Effector CD4-positive, alpha-beta T cell (primary cell): Measurements from ENCODE around the gene RAPGEF4.

Experiments
- DNase-seq: peaks from one replicate; pipeline ENCODE4 v3.0.0-alpha.2; 2020

The RAPGEF4 gene

DNA sequence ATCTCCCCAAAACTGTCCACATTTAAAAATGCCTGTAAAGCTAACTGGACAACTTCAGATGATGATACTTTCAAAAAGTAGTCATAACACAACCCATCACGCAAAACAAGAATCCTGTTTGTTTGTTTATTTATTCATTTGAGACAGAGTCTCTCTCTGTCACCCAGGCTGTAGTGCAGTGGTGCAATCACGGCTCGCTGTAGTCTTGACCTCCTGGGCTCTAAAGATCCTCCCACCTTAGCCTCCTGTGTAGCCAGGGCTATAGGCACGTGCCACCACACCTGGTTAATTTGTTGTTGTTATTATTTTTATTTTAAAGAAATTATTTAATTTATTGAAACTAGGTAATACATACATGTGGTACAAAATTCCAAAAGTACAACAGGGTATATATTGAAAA, 94.8 kb downstream of the RAPGEF4 start:
- DNase-seq, result no peak

DNA sequence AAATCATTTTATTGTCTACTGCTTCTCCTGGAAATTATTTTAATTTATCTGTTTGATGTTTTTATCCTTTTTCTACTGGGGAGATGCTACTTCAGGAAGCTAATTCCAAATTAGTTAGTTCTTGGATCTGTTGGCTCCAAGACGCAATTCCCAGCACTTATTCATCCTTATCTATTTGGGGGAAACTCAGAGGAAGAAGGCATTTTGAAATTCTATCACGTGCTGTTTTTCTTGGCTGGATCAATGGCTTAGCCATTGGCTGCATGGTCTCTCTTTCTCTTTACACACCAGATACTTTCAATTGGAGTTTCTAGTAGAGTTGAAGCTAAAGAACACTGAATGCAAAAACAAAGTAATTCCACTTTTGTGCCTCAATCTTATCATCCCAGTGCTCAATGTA, 98.3 kb downstream of the RAPGEF4 start:
- DNase-seq, result no peak

DNA sequence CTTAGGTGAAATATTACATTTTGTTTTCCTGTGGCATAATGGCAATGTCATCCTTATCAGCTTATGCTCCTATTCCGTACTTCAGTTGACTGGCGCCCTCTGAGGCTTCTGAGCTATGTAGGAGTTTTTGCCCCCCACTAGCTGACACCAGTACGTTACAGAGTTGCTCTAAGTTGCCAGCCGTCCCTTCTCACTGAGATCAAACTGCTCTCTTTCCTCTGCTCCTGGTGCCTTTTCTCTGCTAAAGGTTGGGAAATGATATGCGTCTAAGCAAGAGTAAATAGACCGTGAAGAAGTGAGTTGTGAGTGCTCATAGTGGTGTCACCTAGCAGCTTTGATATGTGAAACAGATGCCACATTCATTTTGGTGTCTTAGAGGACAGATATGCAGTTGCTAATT, 99.2 kb downstream of the RAPGEF4 start:
- DNase-seq, result no peak

DNA sequence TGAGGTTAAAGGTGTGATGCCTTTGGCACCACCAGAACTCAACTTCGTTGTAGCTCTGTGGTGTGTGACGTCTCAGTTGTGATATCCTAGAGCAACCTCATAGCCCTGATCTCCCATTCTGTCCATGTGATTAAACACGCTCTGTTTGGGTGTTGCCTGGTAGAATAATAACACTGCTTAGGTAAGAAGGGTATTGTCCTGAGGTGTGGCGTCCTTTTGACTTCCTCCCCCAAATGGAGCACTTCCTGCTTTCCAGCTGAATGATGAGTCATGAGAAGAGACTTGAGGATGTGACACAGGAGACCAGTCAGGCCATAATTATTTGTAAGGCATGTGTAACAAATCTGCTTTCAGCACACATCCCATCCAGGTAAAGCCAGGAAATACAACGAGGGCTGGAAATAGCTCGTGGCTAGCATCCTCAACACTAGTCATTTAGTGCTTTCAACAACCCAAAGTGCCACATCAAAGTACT, 100.7 kb downstream of the RAPGEF4 start:
- DNase-seq, result no peak

DNA sequence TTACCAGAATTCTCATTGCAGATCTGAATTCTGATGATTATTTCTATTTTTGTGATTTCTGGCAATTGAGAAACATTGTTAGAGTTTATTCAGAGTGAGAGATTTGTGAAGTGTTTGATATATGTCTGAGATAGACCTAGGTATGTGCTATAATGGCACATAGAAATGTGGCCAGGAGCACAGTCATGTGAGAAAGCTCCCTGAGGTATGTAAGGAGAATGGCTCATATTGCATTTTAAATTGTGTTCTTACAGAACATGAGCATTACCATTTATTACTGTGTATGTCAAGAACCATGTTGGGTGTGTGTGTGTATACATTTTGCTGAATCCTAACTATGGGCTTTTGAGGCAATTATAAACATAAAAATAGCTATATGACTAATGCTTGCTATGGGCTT, 101.2 kb downstream of the RAPGEF4 start:
- no peak for DNase-seq

DNA sequence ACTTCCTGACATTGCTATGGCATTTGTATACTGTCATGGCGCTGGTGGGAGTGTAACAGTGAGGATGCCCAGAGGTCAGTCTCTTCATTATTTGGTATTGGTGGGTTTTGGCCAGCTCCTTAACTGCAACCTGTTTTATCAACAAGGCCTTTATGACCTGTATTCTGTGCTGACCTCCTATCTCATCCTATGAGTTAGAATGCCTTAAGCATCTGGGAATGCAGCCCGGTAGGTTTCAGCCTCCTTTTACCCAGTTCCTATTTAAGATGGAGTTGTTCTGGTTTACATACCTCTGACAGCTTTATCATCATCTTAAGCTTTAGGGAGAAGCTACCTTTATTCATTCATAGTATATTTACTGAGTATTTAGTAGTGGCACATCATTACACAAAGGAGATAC, 103.8 kb downstream of the RAPGEF4 start:
- no peak for DNase-seq

DNA sequence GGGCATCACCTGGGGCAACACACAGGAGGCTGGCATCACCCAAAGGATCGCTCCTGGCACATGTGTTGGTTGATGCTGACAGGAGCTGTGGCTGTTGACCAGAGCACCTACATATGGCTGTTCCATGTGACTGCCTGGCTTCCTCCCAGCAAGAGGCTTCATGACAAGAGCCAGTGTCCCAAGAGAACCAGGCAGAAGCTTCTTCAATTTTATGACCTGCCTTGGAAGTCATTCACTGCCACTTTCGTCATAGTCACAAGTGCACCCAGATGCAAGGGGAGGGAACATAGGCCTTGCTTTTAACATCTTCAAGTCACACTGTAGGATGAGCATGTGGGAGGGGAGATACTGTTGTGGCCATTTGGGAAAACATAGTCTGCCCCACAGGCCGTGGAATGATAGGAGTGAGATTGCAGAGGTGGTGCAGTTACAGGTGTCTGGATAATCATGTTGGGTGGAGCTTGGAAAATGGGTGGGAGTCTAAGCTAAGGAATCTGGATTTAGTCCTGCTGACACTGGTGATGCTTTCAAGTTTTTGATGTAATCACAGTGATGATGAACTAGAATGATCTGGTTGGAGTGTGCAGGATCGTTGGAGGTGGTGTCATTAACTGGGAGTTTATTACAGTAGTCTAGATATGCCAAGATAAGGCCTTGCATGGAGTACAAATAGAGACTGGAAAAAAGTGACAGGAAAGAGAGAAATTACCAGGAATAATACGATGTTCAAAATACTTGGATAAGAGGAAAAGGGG, 107.0 kb downstream of the RAPGEF4 start:
- DNase-seq, result no peak

DNA sequence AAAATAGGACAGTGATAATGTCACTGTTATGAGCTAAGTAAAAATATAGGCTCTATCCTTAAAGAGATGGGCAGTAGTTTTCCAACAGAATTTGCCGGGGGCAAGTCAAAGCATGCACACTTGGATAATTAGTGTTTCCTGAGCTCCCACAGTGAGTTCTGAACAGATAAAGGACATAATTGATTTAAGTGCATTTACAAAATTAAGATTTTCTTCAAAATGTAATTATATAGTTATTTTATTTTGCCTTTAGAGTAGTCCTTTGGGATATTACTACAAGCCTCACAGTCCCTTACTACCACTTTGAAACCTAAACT, 107.6 kb downstream of the RAPGEF4 start:
- no peak for DNase-seq

DNA sequence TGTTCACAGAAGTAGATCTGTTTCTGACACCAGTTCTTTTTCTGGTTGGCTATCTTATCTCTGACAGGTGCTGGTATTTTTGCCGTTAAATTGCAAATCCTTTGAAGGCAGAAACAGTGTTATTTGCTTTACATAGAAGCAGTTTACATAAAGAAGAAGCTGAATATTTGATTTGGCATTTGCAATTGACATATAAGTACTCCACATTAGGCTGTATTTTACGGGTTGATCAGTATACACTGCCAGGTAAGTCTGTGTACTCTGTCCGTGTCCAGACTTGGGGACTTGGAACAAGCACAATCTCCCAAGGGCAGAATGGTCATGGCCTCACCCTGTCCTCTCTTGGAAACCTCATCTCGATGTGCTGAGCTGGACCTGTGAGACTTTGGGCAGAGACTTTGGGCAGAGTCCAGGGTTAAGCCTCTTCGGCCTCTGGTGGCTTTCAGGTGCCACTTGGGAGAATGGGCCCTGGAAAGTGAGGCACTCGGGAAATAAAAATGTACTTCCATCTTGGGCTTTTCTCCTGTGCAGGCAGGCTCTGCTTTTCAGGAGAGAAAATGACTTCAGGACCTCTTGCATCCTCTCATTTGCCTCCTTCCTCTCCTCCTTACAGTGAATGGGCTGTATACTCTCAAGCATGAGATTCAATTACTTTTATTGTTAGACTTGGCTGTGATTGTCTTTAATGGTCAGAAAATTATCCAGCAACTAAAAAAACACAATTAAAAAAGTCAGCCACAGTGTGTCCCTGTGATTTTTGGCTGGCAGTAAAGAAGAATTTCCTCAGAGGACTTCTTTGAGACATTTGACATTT, 108.5 kb downstream of the RAPGEF4 start:
- no peak for DNase-seq

DNA sequence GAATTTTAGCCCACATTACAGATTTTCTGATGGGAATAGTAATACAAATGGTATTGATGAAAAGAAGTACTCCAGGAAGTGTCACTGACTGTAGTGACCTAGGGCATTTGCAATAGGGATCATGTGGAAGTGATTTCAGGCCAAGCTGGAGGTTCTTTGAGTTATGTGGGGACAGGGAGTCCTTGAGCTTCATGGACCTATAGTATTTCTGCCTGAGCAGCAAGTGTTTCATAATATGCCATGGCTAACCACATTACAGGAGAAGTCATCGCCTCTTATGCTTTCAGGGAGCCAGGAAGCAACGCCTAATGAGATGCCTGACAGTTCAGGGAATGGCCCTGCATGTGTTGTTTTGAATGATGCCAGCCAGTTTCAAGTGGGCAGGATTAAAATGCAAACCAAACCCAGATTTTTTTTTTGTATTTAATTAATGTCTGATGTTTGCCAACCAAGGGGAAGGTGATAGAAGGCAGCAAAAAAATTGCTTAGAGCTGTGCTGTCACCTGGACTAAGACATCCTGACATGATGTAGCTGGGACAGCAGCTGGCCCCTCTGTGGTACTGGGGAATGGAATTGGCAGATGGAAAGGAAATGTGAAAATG, 109.5 kb downstream of the RAPGEF4 start:
- DNase-seq, result no peak

DNA sequence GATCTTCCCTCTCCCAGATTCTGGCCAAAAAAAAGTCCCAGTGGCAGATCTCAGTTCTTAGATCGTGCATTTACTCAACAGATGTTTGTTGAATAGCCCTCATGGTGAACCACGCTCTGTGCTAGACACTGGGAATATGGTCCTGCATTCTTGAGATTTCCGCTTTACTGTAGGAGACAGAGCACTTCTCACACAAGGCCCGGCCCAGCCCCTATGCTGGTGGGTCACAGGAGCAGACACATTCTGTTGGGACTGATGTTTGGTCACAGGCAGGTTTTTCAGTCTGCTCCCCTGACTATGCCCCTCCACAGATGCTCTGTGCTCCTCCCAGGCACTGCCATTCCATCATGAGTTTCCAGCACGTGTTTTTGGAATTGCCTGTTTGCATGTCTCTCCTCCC, 110.9 kb downstream of the RAPGEF4 start:
- DNase-seq, result no peak

DNA sequence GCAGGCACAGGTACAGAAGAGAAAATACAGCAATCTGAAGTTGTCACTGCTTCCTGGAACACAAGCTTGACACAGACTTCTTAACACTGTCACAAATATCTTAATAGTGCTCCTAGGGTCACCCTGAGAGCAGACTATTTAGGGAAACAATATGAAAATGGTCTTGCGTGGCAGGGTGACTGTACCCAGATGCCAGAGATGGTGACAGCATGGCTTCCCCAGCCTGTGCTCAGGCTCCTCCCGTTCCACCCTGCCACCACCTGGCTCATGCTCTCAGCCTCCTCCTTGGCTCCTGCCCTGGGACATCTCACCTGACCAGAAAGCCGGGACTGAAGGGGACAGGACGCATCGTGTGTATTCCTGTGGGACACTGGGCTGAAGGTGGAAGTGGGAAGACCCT, 111.5 kb downstream of the RAPGEF4 start:
- no peak for DNase-seq

DNA sequence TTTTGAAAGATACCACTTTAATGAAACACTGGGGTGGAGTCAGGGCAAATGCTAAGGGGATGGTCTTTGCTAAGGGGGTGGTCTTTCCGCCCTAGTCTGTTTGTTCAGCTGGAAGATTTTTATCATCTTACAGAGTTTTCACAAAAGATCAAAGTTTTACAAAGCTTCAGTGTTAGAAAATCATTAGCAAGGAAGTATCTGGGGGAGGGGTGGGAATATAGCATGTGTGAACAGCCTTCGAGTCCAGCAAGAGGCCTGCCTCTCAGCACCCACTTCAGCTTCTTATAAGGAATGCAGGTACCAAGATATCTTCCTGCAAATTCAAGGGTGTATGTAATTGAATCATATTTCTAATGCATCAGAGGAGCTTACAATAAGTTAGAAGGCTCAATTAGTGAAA, 112.9 kb downstream of the RAPGEF4 start:
- DNase-seq, result no peak

DNA sequence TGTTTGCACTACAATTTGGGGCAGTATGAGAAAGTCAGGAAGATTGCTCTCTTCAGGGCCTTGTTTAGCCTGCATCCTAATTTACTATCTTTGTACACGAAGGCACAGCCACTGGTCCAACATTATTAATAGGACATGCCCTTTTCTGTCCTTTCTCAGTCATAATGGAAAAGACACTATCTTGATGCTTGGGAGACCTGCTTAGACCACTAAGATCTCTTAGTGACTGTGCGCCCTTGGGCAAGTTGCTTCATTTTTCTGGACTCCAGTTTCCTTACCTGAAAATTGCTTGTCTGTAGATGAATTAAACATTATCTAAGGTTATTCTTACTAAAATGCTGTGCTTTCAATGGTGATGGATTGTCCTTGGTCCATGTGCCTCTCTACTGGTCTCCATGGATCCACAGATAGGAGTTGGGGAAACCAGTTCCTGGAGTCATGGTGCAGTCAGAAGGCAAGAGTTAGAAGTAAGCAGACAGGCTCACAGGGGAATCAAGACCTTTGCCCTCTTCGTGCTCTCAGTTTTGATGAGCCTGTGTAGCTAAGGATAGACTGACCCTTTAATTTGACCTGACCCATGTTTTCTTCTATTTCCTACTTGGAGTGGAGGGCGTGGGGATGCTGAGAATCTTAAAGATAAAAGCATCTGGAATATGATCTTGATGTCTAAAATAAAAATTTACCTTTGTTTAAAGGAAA, 114.0 kb downstream of the RAPGEF4 start:
- no peak for DNase-seq

DNA sequence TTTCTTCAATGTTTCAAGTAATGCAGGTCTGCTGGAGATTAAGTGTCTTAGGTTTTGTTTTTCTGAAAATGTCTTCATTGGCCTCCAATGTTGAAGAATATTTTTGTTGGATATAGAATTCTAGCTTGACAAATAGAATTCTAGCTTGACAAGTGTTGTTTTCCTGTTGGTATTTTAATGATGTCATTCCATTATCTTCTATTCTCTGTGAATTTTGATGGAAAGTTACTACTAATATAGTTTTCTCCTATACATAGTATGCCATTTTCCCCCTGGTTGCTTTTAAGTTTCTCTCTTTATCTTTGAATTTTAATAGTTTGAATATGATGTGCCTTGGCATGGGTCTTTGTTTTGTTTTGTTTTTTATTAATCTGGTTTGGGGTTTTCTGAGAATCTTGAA, 119.9 kb downstream of the RAPGEF4 start:
- DNase-seq, result no peak

DNA sequence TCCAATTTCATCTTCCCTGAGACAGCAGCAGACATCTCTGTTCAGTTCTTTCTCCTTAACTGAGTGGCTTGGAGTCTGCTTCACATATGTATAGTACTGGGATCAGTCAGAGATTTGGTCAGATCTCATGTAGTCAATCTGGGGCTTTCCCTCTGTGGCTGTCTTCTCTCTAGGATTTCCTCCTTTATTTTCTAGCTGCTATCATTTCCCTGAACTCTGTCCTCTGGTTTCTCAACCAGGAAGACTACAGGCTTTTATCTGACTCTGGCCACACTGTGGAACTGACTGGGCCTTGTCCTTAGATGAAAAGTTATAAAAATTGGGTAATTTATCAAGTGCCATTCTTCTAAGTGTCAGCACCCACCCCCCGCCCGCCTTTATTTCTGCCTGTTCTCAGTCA, 121.0 kb downstream of the RAPGEF4 start:
- DNase-seq, result no peak

DNA sequence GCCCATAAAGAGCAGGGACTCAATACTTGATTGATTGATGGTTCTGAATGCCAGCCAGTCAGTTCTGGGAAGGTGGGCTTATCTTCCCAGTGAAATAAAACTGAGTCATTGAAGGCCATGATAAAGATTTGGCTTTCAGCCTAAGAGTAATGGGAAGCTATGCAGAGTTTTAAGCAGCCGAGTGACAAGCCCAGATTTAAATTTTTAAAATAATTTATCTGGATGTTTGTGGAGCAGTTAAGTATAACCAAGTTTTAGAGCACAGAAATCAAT, 122.8 kb downstream of the RAPGEF4 start:
- no peak for DNase-seq

DNA sequence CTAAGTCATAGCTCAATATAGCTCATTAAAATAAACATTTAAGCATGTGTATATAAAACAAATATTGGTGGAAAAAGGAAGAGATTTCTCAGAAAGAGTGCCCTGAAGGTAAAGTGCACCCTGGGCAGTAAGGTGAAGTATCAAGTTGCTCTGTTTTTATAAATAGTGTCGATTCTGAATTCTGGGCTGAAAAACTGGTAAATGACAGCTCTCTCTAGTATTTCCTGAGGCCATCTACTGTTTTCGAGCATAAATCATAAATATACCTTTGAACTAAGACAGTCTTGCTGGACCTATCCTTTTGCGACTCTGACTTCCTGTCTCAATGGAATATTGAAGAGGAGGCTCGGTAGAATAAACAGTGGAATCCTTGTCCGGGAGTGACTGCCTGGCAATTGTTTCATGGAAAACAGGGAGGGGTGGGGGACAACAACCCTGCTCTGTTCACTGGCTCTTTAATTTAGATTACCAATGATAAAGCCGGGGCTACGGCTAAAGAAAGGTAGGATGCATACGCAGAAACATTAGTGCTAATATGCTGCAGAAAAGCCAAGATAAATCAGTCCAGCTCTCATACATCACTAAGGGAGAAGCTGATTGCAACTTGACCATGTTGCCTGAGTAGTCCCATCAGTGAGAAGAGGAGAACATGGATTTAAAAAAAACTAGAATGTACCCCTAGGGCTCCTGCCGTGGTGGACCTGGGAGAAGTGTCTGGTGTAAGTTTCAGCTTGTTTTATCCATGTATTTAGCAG, 124.1 kb downstream of the RAPGEF4 start:
- DNase-seq, result no peak

DNA sequence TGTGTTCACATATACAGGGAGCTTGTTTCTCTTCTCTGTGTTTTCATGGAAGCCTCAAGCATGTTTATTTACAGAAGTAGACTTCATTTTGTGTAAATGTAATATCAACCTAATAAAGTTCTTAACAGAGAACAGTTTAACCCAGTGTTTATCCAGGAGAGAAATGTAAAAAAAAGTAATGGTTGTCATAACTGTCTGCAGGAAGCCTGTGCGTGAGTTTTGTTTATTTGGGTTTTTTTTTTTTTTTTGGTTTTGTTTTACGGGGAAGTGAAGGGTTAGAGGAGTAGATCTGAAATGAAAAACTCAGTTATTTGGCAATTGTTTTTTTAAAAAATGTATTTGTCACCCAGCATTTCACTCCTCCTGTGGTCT, 124.7 kb downstream of the RAPGEF4 start:
- no peak for DNase-seq

DNA sequence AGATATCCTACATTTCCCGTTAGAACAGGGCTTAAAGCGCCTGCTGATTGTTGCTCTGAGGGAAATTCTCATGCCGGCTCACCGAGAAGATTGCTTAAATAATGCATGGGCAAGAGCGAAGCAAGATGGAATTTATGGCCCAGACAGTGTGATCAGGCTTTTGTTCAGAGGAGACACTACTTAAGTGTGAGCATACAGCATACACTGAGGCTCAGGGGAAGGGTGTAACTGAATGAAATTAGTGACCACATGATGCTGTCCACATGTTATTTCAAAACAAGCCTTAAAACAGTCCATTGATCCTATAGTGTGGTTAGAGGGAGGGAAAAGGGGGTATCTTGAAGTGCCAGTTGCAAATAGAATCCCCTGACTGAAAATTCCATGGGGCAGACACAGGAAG, 125.5 kb downstream of the RAPGEF4 start:
- no peak for DNase-seq

DNA sequence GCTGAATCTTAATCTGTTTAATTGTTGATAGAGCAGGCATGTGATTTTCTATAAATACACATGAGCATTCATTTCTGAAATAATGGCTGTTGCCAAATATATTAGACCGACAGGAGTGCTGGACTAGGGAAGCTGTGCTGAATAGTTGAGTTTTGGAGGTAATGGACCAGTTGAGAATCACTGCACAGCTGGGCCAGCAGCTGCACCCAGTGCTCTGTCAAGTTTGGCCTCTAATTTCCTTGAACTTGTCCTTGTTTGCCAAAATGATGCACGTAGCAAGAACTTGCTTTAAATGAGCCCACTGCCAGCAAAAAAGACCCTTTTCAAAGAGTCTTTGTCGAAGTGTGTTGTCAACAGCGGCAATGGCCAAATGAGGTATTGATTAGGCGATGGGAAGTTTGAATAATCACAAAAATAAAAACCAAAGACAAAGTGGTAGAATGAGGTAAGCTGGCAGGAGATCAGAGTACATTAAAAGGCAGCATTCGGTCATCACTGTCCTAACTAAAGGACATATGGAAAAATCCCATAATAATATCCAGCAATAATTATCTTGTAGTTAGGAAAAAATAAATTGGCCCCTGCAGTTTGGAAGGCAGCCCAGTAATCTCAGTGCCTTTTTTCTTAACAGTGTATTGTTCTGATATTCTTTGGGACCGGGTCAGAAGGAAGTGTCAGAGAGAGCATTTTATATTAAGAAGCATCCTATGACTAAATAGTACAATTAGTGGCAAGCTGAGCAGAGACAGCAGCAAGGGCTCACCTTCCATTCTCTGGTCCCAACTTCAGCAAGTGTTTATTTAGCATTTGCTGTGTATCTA, 126.2 kb downstream of the RAPGEF4 start:
- DNase-seq, result no peak

DNA sequence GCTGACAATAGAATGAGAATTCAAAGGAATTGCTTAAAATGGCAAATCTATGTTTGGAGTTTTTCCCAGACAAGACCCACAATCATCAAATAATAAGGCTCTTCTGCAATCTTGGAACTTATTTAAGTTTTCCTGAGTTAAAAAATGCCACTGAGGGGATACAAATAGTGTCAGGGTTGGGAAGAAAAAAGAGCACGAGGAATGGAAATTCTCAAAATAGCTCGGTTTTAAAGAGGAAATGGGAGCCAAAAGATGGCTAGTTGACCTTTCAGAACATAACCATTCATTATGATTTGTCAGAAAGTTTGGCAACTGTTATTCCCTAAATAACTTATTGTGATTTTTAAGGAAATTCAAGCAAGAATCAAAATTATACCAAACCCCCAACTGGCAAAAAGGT, 127.7 kb downstream of the RAPGEF4 start:
- DNase-seq, result no peak
